ENCODE results near the gene ZNF180.
A peak's percentile ranks its signal among the peaks of the same experiment; 100 is the strongest.
"Not testable (repeated sequence)": the region's sequence is repeated elsewhere in the genome, so short reads cannot be mapped to it uniquely, and the experiment has no call there.

Gene ZNF180

DNA sequence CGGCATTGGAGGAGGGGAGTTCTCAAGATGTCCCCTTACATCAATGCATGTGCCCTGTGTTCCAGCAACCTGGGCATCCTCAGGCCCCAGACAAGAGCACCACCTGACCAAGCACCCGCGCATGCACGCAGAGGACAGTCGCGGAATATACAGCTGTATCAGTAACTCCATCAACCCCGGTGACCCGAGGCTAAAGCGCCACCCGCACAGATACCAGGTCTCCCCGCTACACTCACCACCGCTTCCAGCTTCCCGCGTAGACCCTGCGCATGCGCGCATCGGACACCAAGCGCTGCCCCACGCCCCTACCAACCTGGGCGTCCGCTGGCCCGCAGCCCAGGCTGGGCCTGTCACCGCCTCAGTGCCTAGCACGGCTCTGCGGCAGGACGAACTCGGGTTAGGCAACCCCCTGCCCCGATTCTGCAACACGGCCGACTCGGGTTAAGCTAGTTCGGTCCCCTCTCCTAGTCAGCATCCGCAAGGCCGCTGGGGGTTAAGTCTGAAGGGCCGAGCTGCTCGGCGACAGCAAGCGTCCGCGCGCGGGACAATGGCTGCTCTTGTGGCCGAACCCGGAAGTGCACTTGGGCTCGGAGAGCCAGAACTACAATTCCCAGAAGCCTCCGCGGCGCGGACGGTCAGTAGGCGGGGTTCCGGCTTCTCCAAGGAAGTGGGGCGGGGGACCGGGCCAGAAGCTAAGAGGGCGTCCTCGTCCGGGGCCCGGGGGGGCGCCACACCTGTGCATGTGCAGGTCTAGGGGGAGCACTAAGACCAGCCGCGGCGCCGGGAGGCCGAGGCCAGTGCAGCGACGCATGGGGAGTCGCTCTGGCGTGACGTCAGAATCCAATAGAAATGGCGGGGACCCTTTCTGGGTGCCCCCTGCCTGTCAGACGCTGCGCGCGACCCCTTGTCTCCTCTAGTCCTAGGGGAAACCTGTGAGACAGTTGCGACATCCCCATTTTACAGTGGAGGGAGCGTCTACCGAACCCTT lies at the start of gene ZNF180:
ZNF180 (minus strand) TSS at position 561 of the 988 bp plus-strand sequence. CDS start 3,188 bp downstream, outside the sequence.
- peak; percentile 91 for DNase-seq

DNA sequence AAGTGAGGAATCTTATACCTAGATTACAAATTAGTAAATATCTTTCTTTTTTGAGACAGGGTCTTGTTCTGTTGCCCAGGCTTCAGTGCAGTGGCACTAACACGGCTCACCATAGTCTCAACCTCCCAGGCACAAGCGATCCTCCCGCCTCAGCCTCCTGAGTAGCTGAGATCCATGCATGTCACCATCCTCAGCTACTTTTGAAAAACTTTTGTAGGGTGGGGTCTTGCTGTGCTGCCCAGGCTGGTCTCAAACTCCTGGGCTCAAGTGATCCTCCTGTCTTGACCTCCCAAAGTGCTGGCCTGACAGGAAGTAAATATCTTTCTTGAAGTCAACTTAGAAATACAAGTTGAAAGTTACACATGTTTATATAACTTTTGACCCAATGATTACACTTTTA lies 49.2 kb upstream of the ZNF180 start:
- no peak for DNase-seq

DNA sequence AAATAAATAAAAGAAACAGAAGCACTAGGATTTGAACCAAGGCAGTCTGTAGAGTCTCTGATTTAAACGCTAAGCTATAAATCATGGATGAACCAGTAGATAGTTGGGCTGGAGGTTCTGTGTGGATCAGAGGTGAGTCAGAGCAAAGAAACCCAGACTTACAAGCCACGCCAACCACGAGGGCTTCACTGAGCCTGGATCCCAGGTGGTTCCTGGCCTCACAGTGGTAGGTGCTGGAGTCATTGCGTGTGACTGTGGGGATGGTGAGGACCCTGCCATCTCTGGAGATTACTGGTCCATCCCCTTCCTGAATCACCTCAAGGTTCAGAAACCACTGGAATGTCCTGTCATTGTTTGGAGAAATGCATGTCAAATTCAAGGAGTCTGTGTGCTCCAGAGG lies 48.4 kb upstream of the ZNF180 start:
- DNase-seq: no peak

DNA sequence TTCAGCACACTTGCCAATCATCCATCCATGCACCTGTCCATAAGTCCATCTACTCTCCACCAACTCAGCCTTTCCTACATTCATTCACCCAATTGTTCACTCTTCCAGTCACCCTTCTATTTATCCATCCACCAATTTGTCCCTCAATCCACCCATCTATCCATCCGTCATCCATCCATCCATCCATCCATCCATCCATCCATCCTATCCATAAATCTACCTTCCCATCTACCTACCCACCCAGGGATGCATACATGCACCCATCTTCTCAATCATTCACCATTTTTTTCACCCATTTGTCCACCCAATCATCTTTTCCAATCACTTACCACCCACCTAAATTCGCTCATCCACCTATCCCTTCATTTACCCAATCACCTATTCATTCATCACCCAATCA lies 43.7 kb upstream of the ZNF180 start:
- DNase-seq: no peak

DNA sequence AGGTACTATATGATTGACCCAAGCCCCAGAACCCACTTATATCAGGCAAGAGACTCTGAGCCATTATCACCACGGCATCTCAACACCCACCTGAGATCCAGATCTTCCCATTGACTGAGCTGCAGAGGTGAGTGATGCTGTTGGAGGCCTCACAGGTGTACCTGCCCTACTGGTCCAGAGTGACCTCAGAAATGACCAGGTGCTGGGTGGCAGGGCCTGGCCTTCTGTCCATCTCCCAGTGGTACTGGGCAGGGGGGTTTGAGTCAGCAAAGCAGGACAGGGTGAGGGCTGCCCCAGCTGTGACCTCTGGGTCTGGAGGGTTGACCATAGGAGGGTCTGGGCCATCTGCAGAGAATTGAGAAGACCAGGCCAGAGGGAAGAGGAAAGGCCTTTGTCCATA lies 42.3 kb upstream of the ZNF180 start:
- no peak for DNase-seq

DNA sequence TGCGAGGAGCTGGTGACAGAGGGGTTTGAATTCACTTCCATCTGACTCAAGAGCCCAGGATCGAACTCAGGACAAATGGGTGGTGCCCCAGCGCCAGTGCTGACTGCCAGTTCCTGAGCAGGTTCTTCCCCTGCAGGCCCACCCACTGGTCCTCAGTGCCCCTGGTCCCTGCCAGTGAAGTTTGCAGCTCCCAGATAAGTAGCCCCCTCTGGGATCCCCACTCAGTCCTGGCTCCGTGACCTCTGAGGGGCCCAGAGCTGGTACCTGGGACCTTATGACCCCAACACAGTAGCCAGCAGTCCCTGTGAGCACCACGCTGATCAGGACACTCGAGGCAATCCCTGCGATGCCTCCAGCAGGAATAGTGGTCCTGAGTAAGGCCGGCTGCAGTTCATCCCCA lies 40.4 kb upstream of the ZNF180 start:
- no peak for DNase-seq

DNA sequence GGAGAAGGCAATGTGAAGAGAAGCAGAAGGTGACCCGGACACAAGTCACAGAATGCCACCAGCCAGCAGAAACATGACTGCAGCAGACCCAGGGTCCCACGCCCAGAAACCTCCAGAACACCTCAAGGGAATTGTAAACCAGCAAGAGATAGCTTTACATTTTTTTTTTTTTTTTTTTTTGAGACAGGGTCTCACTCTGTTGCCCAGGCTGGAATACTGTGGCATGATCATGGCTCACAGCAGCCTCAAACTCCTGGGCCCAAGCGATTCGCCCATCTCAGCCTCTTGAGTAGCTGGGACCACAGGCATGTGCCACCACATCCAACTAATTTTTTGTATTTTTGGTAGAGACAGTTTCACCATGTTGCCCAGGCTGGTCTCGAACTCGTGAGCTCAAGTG lies 39.7 kb upstream of the ZNF180 start:
- DNase-seq: no peak

DNA sequence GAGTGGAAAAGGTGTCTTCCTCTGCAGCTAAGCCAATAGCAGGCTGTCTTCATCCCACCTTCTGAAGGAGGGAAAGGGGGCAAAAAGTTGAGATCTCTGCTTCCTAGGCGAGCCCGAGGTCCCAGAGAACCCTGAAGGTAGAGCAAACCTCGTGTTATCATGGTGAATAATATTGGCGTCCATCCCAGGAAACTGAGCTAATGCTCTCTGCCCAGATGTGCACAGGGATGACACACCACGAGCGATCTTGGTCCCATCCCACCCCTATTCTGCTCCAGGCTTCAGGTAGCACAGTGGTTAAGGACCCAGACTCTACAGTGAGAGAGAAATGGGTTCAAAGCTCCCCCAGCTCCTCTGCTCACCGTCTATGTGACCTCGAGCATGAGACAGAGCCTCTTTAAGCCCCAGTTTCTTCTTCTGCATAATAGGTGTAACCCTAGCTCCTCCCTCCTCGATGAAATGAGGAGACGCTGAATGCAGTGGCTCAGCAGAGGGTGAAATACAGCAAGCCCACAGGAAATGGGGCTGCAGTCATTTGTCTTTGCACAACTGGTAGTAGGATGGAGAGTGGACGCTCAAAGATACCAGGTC lies 39.0 kb upstream of the ZNF180 start:
- no peak for DNase-seq

DNA sequence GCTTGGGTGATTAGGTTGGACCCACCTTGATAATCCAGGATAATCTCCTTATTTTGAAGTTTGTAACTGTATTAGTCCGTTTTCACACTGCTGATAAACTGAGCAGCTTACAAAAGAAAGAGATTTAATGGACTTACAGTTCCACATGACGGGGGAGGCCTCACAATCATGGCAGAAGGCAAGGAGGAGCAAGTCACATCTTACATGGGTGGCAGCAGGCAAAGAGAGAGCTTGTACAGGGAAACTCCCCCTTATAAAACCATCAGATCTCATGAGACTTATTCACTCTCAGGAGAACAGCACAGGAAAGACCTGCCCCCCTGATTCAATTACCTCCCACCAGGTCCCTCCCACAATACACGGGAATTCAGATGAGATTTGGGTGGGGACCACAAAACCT lies 35.0 kb upstream of the ZNF180 start:
- DNase-seq: not testable (repeated sequence)

DNA sequence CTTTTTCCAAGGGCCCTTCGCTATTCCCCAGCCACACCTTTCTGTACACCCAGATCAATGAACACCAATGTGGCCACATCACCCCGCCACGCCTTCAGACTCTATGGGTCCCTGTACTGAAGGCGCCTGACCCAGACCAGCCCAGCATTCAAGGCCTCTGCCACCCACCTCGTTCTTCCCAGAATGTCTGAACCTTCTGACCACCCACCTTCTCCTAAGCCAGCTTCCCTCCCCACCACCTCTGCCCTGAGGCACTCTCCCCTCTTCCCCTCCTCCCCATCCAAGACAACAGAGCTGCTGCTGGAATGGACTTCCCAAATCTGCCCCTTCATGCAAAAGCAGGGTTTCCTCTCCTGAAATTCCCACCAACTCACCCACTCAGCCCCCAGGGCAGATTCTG lies 32.5 kb upstream of the ZNF180 start:
- no peak for DNase-seq

DNA sequence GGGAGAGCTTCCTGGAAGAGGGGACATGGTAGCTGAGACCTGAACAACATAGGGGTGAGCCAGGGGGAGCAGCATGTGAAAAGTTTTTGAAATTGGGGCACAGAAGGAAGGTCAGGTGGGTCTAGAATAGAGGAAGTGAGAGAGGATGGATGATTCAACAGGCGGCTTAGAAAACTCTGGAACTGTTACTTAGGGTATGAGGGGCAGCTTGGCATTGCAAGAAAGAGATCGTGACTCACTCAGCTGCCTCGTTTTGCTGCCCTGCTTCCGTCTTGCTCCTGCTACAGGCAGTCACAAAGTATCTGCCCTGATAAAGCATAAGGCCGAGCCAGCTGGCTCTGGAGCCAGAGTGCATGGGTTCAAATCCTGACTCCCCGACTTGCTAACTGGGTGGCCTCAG lies 30.5 kb upstream of the ZNF180 start:
- DNase-seq: no peak

DNA sequence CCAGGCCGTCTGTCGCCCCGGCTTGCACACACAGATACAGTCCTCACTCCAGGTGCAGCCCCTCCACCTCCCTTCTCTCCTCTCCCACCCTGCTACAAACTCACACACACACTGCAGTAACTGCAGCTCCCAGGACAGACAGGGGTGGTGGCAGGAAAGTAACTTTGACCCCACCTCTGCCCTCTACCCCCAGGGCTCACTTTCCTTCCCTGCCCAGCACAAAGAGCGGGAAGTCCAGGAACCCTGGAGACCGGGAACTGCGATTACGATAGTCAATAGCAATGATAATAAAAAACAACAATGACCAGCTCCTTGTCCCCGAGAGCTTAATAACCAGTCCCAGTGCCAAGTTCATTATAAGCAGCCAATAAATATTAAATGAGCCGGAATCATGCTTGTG lies 29.2 kb upstream of the ZNF180 start, which contains the start of gene CEACAM20:
CEACAM20 (minus strand) TSS at position 140 of the 400 bp plus-strand sequence. CDS start 166 bp downstream, outside the sequence.
- DNase-seq: no peak

DNA sequence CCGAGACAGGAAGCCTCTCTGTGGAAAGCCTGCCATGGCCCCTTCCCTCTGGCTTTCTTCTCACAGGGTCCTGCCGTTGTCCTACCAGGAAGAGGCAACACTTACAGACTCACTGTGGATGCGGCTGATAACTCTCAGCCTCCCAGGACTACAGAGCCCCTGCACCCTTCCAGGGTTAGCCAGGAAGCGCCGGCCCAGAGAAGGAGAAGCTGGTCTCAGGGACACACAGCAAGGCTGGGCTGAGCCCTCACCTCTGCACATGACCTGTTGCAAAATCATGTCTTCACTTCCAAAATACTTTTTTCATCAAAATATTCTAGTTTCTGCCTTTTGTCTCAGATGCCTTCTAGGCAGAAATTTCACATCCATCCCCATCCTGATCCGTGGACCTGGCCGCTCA lies 27.2 kb upstream of the ZNF180 start:
- DNase-seq: no peak

DNA sequence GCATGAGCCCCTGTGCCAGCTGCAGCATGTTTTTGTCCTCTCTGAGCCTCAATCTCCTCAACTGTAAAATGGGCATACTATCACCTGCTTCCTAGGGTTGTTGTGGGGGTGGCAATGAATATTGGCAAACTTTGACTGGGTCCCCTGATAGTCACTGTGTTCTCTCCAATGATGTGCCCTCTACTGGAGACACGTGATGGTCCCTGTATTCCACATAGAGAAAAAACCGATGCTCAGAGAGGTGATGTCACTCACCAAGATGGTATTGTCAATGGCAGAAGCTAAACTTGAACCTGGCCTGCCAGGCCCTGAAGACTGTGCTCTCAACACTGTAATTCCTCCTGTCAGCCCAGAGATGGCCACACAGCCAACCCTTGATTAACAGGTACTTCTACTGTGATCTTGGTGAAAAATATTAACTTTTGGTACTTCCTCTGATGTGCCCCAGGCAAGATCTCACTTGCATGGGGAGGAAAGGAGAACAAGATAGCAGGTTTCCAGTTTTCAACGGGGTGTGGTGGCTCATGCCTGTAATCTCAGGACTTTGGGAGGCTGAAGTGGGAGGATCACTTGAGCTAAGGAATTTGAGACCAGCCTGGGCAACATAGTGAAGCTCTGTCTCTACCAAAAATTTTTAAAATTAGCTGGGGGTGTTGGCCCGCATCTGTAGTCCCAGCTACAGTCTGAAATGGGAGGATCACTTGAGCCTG lies 25.6 kb upstream of the ZNF180 start:
- DNase-seq: no peak

DNA sequence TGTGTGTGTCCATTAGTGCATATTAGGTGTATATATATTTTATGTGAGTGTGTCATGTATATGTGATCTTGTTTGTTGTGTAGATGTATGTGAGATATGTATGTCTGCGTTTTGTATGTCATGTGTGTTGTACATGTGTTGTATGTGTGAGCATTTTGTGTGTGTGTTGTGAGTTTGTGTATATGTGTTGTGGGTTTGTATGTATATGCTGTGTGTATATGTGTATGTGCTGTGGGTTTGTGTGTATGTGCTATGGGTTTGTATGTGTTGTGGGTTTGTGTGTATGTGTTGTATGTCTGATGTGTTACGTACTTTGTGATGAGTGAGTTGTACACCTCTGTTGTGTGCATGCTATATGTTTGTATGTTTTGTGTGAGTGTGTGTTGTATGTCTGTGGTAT lies 21.0 kb upstream of the ZNF180 start:
- no peak for DNase-seq

DNA sequence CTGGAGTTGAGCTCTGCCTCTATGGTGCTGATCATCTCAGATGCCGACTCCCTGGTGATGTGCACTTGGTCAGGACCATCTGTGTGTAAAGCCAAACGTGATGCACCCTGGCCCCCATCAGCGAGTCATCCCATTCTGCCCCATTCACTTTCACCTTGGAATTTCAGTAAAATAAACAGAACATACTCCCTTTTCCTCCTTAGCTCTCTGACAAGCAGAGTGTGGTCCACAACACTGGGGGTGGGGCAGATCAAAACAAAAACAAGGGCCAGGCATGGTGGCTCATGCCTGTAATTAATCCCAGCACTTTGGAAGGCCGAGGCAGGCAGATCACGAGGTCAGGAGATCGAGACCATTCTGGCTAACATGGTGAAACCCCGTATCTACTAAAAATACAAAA lies 16.8 kb upstream of the ZNF180 start:
- no peak for DNase-seq

DNA sequence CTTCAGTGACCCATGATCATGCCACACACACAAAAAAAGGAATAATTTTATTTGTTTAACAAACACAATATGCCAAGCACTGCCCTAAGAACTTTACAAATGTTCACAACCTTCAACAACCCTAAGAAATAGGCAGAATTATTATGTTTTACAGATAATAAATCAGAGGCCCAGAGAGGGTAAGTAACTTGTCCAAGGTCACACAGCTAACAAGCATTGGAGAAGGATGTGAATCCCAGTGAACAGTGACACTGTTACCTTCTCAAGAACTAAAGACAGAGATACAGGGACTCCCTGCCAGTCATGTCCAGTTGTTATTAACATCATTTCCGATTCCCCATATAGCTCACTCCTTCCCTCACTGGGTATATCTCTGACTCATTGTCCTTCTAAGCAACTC lies 15.6 kb upstream of the ZNF180 start:
- no peak for DNase-seq

DNA sequence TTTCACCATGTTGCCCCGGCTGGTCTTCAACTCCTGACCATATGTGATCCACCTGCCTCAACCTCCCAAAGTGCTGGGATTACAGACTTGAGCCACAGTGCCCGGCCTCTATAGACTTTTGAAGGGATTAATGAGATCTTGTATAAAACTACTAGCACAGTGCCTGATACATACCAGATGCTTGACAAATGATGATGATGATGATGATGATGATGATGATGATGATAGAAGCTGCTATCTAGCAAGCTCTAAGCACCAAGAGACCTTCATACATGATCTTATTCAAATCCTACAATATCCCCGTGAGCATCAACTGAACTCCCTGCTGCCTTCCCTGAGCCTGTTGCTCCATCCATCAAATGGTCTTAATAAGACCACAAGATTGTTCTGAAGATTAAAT lies 14.7 kb upstream of the ZNF180 start:
- DNase-seq: no peak

DNA sequence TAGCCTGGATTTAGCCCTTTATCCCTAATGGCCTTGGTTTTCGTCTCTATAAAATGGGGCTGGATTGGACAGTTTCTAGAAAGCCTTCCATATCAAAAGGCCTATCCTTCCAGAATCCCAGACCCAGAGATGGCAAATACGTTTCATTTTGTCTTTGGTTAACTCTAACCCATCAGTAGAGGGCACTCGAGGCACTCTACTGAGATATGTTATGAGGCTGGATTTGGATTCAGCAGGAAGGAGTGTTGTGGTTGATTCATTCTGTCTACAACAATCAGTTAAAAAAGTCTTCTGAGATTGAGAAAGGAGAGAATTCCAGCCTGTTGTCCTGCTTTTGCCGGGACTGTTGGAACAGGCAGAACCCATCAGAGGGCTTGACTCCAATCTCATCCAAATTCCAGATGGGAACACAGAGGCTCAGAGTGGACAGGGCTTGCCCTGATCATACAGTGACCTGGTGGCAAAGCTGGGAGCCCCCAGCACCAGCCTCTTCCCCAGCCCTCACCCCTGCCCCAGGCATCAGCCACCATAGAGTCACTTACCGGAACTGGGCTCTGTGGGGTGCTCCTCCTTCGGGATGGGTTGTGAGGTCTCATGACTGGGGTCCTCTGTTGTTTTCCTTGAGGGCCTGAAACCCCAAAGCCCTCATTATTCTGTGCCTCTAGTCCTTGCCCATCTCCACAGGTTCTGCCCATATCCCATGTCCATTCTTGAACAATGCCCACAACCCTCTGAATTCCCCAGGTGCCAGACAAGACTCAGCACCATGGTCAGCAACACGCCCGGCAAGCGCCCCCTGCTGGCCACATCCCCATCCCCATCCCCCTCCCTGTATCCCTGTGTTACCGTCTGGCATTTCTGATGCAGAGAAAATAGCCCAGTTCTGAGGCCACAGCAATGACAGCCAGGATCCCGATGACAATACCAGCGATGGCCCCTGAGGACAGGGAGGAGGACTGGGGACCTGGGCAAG lies 12.3 kb upstream of the ZNF180 start:
- peak; percentile 8 for DNase-seq

DNA sequence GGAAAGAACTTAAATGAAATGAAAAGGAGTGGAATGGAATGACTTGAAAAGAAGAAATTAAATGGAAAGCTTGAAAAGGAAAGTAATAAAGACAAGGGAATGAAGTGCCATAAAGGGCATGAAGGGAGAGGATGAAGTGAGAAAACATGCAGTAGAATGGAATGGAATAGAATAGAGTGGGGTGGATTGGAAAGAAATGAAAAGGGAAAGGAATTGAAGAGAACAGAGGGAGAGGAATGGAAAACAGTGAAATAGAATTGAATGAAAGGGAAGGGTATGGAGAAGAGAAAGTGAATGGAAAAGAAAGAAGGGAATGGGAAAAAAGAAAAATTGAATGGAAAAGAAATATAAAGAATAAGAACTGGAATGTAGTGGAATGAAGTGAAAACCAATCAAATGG lies 9.2 kb upstream of the ZNF180 start:
- DNase-seq: no peak

DNA sequence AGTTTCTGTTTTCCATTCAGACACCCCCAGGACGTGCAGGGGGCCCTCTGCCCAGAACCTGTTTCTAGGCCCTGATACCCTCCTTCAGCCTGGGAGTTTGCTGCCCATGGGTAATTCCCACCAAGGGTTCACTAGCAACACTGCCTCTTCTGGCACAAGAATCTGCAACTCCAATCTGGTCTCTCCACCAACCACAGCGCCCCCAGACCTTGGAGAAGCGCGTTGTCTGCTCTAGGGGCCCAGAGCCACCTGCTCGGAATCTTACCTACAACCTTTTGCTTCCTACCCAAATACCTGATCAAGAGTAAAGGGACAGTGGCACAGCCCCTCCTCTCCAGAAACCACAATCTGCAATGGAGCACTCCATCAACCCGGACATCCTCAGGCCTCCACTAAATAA lies 763 bp downstream of the ZNF180 start:
- DNase-seq: no peak

DNA sequence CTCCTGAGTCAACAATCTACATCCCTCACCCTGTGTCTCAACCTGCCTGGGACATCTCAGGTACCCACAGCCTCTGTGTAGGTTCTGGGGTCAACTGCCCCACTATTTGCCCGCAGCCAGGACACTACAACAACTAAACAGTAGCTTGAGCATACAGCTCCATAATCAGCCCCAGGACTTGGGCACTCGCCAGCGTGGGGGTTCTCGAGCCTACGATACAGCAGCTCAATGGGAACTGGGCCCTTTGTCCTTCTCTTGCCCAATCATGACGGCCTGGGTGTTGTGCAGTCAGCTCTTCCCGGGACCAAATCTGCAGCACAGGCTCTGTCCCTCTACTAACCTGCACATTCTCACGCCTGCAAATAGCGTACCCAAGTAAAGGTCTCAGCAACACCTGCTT lies 1.3 kb downstream of the ZNF180 start:
- DNase-seq: no peak
